ENCODE data around the gene POU5F1.

POU5F1 gene

DNA sequence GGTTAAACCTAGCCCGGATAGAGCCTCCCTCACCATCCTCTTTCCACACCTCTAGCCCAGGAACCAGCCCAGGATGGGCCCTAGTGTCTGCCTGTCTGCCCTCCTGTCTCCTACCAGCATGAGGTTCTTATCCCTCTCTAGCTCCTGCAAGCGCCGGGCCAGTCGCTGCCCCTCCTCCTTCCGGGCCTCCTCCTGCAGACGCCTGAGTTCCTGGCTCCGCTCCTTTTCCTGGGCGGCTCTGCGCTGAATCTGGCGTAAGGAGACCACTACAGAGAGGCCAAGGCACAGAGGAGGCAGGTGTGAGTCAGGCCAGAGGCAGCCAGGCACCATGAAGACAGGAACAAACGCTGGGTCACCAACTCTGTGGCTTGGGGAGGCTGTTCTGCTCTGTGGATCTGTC, 27.3 kb downstream of the POU5F1 start:
- TF ChIP-seq, protein P1, sequence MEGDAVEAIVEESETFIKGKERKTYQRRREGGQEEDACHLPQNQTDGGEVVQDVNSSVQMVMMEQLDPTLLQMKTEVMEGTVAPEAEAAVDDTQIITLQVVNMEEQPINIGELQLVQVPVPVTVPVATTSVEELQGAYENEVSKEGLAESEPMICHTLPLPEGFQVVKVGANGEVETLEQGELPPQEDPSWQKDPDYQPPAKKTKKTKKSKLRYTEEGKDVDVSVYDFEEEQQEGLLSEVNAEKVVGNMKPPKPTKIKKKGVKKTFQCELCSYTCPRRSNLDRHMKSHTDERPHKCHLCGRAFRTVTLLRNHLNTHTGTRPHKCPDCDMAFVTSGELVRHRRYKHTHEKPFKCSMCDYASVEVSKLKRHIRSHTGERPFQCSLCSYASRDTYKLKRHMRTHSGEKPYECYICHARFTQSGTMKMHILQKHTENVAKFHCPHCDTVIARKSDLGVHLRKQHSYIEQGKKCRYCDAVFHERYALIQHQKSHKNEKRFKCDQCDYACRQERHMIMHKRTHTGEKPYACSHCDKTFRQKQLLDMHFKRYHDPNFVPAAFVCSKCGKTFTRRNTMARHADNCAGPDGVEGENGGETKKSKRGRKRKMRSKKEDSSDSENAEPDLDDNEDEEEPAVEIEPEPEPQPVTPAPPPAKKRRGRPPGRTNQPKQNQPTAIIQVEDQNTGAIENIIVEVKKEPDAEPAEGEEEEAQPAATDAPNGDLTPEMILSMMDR (conservative IDR thresholded peaks at IDR 0.05): no peak
- H3K27ac ChIP-seq: no peak overlapping the region

DNA sequence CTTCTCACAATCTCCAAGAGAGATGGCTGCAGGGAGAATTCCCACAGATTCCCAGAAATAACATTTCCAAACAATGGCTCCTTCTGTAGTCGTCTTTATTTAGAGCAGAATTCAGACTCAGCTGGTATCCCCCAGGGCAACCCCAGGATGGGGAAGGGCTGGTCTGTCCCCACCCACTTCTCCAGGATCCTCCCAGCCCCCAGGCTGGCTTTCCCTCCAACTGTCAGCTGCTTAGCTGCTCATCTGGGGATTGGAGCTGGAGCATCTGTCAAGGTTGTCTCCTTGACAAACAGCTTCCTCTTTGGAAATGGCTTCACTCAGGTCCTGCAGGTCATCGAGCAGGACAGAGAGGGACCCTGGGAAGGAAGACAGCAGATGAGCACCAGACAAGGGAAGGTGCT, 28.1 kb downstream of the POU5F1 start:
- H3K27ac ChIP-seq: no peak overlapping the region
- TF ChIP-seq, protein P1 (conservative IDR thresholded peaks at IDR 0.05): no peak

DNA sequence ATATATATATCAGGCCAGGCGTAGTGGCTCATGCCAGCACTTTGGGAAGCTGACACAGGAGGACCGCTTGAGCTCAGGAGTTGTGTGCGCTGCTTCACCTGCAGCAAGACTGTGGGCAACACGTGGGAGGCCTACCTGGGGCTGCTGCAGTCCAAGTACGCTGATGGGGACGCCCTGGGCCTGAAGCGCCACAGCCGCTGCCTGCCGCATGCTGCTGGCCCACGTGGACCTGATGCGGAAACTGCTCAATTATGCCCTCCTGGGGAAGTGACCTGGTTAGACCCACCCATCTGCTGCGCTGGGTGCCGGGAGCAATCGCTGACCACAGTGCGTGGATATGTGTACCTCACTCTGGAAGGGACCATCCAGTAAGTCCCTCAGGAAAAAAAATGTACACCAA, 29.8 kb downstream of the POU5F1 start:
- H3K27ac ChIP-seq: no peak overlapping the region
- TF ChIP-seq, protein P1 (conservative IDR thresholded peaks at IDR 0.05): no peak

DNA sequence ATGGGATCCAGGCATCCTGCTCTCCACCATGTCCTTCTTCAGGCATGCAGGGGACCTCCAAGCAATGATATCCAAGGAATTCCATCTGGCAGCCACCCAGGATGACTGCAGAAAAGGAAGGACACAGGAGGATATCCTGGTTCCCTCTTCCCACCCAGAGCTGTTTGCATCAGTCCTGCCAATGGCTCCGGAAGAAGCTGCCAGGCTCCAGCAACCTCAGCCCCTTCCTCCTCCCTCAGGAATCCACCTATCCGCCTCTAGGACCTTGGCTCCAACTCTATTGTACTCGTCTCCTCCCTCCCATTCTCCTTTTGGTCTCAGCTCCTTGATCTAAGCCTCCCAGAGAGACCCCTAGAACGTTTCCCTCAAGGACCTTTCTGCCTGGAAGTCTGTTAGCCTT, 30.9 kb downstream of the POU5F1 start:
- no peak overlapping the region for H3K27ac ChIP-seq
- TF ChIP-seq, protein P1 (conservative IDR thresholded peaks at IDR 0.05): no peak

DNA sequence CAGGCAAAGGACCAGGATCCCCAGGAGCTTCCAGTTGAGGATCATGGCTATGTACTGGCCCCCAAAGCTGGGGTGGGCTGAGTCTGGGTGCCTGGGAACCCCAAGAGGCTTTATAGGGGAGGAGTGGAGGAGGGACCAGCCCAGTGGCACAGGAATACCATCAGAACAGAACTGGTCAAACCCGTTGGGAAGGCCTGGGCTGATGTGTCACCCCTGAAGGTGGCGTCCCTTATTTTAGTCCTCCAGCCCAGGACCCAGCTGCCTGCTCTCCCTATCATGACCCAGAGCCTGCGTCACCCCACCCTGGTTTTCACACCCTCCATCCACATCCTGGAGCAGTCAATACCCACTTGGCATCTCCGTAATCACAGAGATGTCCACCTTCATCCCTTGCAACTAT, 31.5 kb downstream of the POU5F1 start, which contains the start of gene PSORS1C2:
TSS of gene PSORS1C2 (minus strand) at position 85 of the 400 bp plus-strand sequence. CDS start at position 45, 40 bp downstream.
- TF ChIP-seq, protein P1 (conservative IDR thresholded peaks at IDR 0.05): no peak
- no peak within 1 kb of the TSS for H3K27ac ChIP-seq

DNA sequence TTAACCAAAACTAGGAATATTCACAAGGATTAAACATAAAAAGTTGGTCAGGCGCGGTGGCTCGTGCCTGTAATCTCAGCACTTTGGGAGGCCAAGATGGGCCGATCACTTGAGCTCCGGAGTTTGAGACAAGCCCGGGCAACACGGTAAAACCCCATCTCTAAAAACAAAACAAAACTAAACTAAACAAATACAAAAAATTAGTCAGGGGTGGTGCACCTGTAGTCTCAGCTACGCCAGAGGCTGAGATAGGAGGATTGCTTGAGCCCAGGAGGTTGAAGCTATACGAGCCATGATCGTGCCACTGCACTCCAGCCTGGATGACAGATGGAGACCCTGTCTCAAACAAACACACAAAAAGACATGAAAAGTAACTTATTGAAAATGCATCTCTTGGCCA, 34.8 kb downstream of the POU5F1 start:
- H3K27ac ChIP-seq: no peak overlapping the region
- TF ChIP-seq, protein P1 (conservative IDR thresholded peaks at IDR 0.05): no peak

DNA sequence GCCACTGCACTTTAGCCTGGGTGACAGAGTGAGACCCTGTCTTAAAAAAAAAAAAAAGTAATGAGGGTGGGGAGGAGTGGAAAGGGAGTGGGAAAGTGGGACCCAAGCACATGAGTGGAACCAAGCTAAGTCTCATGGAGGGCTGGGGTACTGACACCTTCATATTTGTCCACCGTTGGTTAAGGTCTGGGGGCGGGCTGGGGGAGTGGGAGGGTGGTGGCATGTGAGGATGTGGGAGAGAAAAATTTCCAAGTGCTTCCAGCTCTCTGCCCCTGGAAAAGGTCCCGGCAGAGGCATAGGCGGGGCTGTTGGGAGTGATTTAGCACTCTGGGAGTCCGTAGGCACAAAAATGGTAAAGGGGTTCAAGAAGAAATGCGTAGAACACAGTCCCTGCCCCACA, 37.7 kb downstream of the POU5F1 start:
- H3K27ac ChIP-seq: no peak overlapping the region
- TF ChIP-seq, protein P1 (conservative IDR thresholded peaks at IDR 0.05): no peak
